Omental fat pad (tissue), 4 donors: ENCODE data around the gene HEATR1. TPM values are rescaled to one million over a fixed set of nuclear protein-coding genes. Genes with fewer than 3 reads are reported as not detected.

Experiments used
- ATAC-seq: fragments of 150-250 bp; one replicate; pipeline ENCODE4 v1.9.1; 2016; ENCODE audit warnings: mild to moderate bottlenecking, moderate library complexity; ENCODE audit not compliant: low FRiP score
- DNase-seq: peaks from one replicate; pipeline ENCODE4 v3.0.0-alpha.2; 2019; ENCODE audit warnings: low spot score
- total RNA-seq, 4 donors: library from RNA; depleted of rRNA; stranded (reverse); fragments of >200 nt; gene quantifications; one replicate each; pipeline ENCODE4 v1.1.0, GENCODE V29; 2016
- TF ChIP-seq, protein P1 (sequence below), 3 donors: fragments of 450-650 bp; IDR thresholded peaks; one replicate each; pipeline ENCODE4 v1.5.1; 2016 to 2017; ENCODE audit warnings: antibody characterized with exemption in 3 of 3, mild to moderate bottlenecking in 3 of 3, moderate library complexity in 2 of 3

Gene HEATR1
- total RNA-seq, 4 donors from 2014 or later, result 25.9 to 75.4 (median 41.9) TPM

DNA sequence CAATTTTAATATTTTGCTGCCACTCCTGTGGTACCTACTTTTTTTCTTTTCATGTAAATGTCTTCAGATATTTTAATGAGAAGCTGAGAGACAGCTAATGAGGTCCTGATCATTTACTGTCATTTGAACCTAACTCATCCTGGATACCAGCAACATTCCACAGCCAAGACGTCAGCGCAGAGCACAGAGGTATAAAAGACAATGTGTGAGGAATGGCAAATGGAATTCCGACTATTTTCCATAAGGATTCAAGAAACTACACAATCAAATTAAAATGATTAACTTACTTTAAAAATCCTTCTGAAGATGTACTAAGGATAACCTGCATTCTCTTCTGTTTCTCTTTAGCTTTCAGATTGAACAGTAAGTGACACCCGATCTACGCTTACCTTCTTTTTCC, 38.8 kb downstream of the HEATR1 start:
- TF ChIP-seq, protein P1, sequence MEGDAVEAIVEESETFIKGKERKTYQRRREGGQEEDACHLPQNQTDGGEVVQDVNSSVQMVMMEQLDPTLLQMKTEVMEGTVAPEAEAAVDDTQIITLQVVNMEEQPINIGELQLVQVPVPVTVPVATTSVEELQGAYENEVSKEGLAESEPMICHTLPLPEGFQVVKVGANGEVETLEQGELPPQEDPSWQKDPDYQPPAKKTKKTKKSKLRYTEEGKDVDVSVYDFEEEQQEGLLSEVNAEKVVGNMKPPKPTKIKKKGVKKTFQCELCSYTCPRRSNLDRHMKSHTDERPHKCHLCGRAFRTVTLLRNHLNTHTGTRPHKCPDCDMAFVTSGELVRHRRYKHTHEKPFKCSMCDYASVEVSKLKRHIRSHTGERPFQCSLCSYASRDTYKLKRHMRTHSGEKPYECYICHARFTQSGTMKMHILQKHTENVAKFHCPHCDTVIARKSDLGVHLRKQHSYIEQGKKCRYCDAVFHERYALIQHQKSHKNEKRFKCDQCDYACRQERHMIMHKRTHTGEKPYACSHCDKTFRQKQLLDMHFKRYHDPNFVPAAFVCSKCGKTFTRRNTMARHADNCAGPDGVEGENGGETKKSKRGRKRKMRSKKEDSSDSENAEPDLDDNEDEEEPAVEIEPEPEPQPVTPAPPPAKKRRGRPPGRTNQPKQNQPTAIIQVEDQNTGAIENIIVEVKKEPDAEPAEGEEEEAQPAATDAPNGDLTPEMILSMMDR (IDR thresholded peaks at IDR 0.05), result no peak
- ATAC-seq (no peak), DNase-seq (no peak)

DNA sequence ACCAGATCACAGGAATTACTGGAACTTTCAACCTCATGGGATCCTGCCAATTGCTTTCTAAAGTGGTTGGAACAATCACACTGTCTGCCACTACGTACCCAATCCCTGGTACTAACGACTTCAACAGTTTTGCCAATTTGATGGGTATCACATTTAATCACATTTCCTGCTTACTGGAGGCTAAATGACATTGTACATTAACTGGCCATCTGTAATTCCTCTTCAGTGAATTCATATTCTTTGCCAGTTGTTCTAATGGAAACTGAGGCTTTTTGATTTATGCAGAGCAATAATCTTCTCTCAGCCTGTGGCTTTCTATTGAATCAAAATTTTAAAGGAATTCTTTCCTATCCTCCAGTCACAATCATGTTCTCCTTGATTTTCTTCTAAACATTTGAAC, 42.3 kb downstream of the HEATR1 start:
- DNase-seq (no peak), ATAC-seq (no peak)
- TF ChIP-seq, protein P1 (IDR thresholded peaks at IDR 0.05), result no peak

DNA sequence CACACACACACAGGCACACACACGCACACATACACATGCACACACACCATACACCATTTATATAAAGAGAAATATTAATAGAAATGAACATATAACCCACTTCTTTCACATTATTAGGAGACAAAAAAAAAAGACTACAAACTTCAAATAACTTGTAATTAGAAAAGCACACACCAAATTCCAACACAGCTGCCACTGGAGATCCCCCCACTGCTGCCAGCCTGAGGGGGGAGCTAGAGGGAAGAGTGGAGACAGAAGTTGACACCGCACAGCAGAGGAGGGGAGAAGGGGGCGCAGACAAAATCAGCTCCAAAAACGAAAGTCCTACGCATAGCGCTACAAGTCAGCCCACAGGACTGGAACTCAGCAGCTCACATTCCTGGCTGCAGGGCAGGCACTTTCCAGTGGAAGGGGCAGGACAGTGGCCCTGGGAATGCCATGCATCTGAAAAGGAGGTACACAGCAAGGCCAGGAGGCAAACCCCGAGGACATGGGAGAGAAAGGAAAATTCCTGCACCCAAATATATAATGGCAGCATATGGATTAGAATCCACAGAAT, 44.0 kb downstream of the HEATR1 start:
- no peak for DNase-seq
- TF ChIP-seq, protein P1 (IDR thresholded peaks at IDR 0.05), result no peak
- ATAC-seq, result no peak

DNA sequence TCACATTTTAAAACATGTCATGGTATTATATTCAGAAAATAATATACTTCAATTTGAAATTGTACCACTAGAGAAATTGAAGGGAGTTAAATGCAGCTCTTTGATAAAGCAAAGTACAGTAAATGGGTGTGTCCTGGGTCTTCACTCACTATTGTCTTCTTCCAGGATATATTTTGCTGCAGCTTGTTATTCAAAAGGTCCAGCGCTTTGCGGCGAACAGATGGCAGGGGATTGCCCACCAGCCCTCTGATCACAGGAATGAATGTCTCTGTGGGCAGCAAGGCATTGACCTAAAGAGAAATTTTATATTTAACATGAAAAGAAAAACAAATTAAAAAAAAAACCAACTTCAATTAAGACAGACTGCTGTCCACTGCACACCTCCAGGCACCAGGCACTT, 45.5 kb downstream of the HEATR1 start:
- TF ChIP-seq, protein P1 (IDR thresholded peaks at IDR 0.05), result no peak
- ATAC-seq, result no peak
- DNase-seq, result no peak

DNA sequence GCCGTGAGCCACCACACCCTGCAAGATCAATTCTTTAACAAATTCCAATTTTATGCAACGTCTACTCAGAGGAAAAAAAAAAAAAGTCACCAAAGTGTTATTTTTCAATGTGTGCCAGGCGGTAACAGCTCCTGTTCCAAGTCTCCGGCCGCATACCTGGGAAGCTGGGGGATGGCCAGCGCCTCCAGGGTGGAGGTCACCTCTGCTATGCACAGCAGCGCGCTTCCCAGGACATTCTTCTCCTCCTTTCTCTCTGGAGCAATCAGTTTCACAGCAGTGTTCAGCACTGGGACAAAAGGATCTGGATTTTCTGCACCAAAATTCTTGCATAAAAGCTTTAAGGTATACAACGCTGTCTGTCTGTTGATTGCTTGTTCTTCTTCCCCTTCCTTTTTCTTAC, 46.2 kb downstream of the HEATR1 start:
- no peak for ATAC-seq
- TF ChIP-seq, protein P1 (IDR thresholded peaks at IDR 0.05), result no peak
- DNase-seq, result no peak

DNA sequence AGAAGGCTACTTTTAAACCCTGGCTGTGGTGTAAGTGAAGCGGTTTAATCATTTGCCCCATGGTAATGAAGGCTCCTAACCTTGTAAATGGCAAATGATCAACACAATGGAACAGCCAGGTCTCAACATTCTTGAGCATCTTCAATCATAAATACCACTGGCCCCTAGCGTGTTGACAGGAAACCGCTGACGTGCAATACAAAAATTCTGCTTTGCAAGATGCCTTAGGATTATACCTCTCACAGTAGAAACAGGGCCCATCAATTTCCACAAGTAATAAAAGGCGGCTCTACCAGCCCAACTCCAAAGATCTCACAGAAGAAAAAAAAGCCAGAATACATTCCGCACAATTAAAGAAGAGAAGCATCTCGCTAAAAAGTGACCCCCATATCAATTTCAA, 47.7 kb downstream of the HEATR1 start:
- DNase-seq, result no peak
- ATAC-seq, result no peak
- TF ChIP-seq, protein P1 (IDR thresholded peaks at IDR 0.05), result no peak

DNA sequence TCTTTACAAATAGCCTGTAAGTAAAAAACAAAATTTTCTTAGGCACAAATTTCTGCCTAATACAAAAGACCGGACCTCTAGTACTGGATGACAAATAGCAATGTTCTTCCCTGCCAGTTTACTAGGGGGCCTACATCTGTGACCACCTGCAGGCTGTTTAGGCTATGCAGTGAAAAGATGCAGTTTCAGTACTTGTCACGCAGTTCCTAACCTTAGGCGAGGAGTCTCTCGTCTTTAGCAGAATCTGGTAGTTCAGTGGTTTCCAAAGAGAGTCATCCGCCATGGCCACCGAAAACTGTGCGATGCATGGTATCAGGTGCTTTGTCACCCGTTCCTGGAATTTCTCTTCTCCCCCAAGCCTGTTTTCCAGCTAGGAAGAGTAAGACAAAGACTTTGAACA, 50.9 kb downstream of the HEATR1 start:
- DNase-seq, result no peak
- no peak for ATAC-seq
- TF ChIP-seq, protein P1 (IDR thresholded peaks at IDR 0.05), result no peak
